HG02623 (cell line): ENCODE data around the gene GRP.
"Not testable (repeated sequence)": the region's sequence is repeated elsewhere in the genome, so short reads cannot be mapped to it uniquely, and the experiment has no call there.

Experiments
- ATAC-seq: cut with Tn5 transposase; IDR thresholded peaks from one replicate; pipeline ENCODE4 v1.9.1; 2021; ENCODE audit warnings: moderate library complexity; ENCODE audit not compliant: unreplicated experiment

Gene GRP

GRCh38 chr18:59228351-59228750, 8.4 kb downstream of the GRP start:
- ATAC-seq: no peak

- no peak for ATAC-seq
Measured at GRCh38 chr18:59229191-59229590, 9.2 kb downstream of the GRP start.

- ATAC-seq: no peak
Measured at GRCh38 chr18:59229701-59230443, 9.9 kb downstream of the GRP start.

- ATAC-seq: no peak
Measured at GRCh38 chr18:59231114-59231513, 11.2 kb downstream of the GRP start.

- no peak for ATAC-seq
Measured at GRCh38 chr18:59231877-59232276, 11.9 kb downstream of the GRP start.

GRCh38 chr18:59232309-59233016, 12.5 kb downstream of the GRP start:
- no peak for ATAC-seq

GRCh38 chr18:59233017-59233410, 13.1 kb downstream of the GRP start:
- no peak for ATAC-seq

GRCh38 chr18:59238385-59238784, 18.4 kb downstream of the GRP start:
- no peak for ATAC-seq

GRCh38 chr18:59239642-59240041, 19.7 kb downstream of the GRP start:
- no peak for ATAC-seq

GRCh38 chr18:59242906-59243305, 22.9 kb downstream of the GRP start:
- no peak for ATAC-seq

- no peak for ATAC-seq
Measured at GRCh38 chr18:59246796-59247195, 26.8 kb downstream of the GRP start.

- no peak for ATAC-seq
Measured at GRCh38 chr18:59249199-59249774, 29.3 kb downstream of the GRP start.

- not testable (repeated sequence) for ATAC-seq
Measured at GRCh38 chr18:59255491-59255890, 35.5 kb downstream of the GRP start.

GRCh38 chr18:59261842-59262241, 41.9 kb downstream of the GRP start:
- ATAC-seq: not testable (repeated sequence)

- ATAC-seq: not testable (repeated sequence)
Measured at GRCh38 chr18:59262243-59262642, 42.3 kb downstream of the GRP start.

- ATAC-seq: no peak
Measured at GRCh38 chr18:59263661-59264060, 43.7 kb downstream of the GRP start.

GRCh38 chr18:59264121-59264571, 44.2 kb downstream of the GRP start:
- ATAC-seq: no peak

- ATAC-seq: no peak
Measured at GRCh38 chr18:59264651-59265245, 44.8 kb downstream of the GRP start.

- no peak for ATAC-seq
Measured at GRCh38 chr18:59265246-59265973, 45.5 kb downstream of the GRP start.

- ATAC-seq: no peak
Measured at GRCh38 chr18:59265974-59266369, 46.0 kb downstream of the GRP start.

GRCh38 chr18:59266459-59266858, 46.5 kb downstream of the GRP start:
- ATAC-seq: no peak
